ENCODE measurements around the gene ICAM5. TPM values are rescaled to one million over a fixed set of nuclear protein-coding genes. Genes with fewer than 3 reads are reported as not detected.

The ICAM5 gene
- total RNA-seq, 2 donors from 2014 or later = 0.18 to 0.37 TPM

GRCh38 chr19:10286803-10287737 lies 2.7 kb upstream of the ICAM5 start, which contains the start of gene ICAM4:
Gene ICAM4, plus strand, starts transcription at chr19:10286955. Its CDS starts 58 bp downstream, at chr19:10287013.
- Mint-ChIP-seq H3K9me3 (peaks cover 3% of the 10 kb centered on the region), H3K4me1 (peaks cover 10% of the 10 kb centered on the region), H3K27me3 (ENCODE audit: insufficient read depth) (peaks cover 71% of the 10 kb centered on the region), H3K27ac (no peak within 1 kb of the TSS), H3K4me3 (peak within 1 kb of the TSS; percentile 38), H3K36me3 (ENCODE audit: low read depth) (no peaks in the 10 kb centered on the region)
- WGBS, 2 experiments (ENCODE audit: insufficient coverage in 1 of 2, insufficient read length in 1 of 2) = 13 to 15% methylated on average over 46 to 59 of the region's 59 CpGs
- H3K4me1 ChIP-seq (ENCODE audit: control insufficient read depth, insufficient read depth, low read length) = peaks cover 3% of the 10 kb centered on the region
- DNase-seq = peak; percentile 83
- no peak for TF ChIP-seq CTCF (conservative IDR thresholded peaks at IDR 0.05)
- no peaks in the 10 kb centered on the region for H3K36me3 ChIP-seq (ENCODE audit: control insufficient read depth, insufficient read depth, low read length)
- peaks cover 69% of the 10 kb centered on the region for H3K27me3 ChIP-seq (ENCODE audit: control insufficient read depth, insufficient read depth, low read length, poor library complexity, severe bottlenecking)
- H3K9me3 ChIP-seq (ENCODE audit: control insufficient read depth, low read length) = no peaks in the 10 kb centered on the region
- H3K4me3 ChIP-seq (ENCODE audit: low read length) = no peak within 1 kb of the TSS
- no peak within 1 kb of the TSS for H3K9ac ChIP-seq (ENCODE audit: extremely low read depth, low read length, poor library complexity, severe bottlenecking)
- H3K27ac ChIP-seq (ENCODE audit: low read depth, low read length) = no peak within 1 kb of the TSS

- Histone ChIP-seq H3K36me3 (ENCODE audit: control insufficient read depth, insufficient read depth, low read length) (no peaks in the 10 kb centered on the region), H3K27me3 (ENCODE audit: control insufficient read depth, insufficient read depth, low read length, poor library complexity, severe bottlenecking) (peaks cover 86% of the 10 kb centered on the region), H3K4me3 (ENCODE audit: low read length) (peak overlapping the region; percentile 39), H3K4me1 (ENCODE audit: control insufficient read depth, insufficient read depth, low read length) (peaks cover 3% of the 10 kb centered on the region), H3K9ac (ENCODE audit: extremely low read depth, low read length, poor library complexity, severe bottlenecking) (no peak overlapping the region), H3K27ac (ENCODE audit: low read depth, low read length) (no peak overlapping the region), H3K9me3 (ENCODE audit: control insufficient read depth, low read length) (no peaks in the 10 kb centered on the region)
- peaks cover 88% of the 10 kb centered on the region for H3K27me3 Mint-ChIP-seq (ENCODE audit: insufficient read depth)
- peaks cover 5% of the 10 kb centered on the region for H3K9me3 Mint-ChIP-seq
- peak overlapping the region; percentile 42 for H3K4me3 Mint-ChIP-seq
- WGBS, 2 experiments (ENCODE audit: insufficient coverage in 1 of 2, insufficient read length in 1 of 2) = 4 to 6% methylated on average over 5 to 23 of the region's 23 CpGs
- no peak for TF ChIP-seq CTCF (conservative IDR thresholded peaks at IDR 0.05)
- no peaks in the 10 kb centered on the region for H3K36me3 Mint-ChIP-seq (ENCODE audit: low read depth)
- no peak overlapping the region for H3K27ac Mint-ChIP-seq
- peaks cover 10% of the 10 kb centered on the region for H3K4me1 Mint-ChIP-seq
- DNase-seq = peak; percentile 89
Observed at GRCh38 chr19:10288662-10289166, 1.0 kb upstream of the ICAM5 start.

GRCh38 chr19:10289167-10289835 lies 451 bp upstream of the ICAM5 start:
- Mint-ChIP-seq H3K36me3 (ENCODE audit: low read depth) (no peaks in the 10 kb centered on the region), H3K4me3 (peak overlapping the region; percentile 42), H3K9me3 (peaks cover 5% of the 10 kb centered on the region), H3K4me1 (peaks cover 10% of the 10 kb centered on the region), H3K27me3 (ENCODE audit: insufficient read depth) (peaks cover 90% of the 10 kb centered on the region), H3K27ac (no peak overlapping the region)
- peaks cover 3% of the 10 kb centered on the region for H3K4me1 ChIP-seq (ENCODE audit: control insufficient read depth, insufficient read depth, low read length)
- no peak overlapping the region for H3K9ac ChIP-seq (ENCODE audit: extremely low read depth, low read length, poor library complexity, severe bottlenecking)
- peak; percentile 89 for DNase-seq
- WGBS, 2 experiments (ENCODE audit: insufficient coverage in 1 of 2, insufficient read length in 1 of 2) = 0 to 2% methylated on average over 2 to 46 of the region's 50 CpGs
- no peaks in the 10 kb centered on the region for H3K36me3 ChIP-seq (ENCODE audit: control insufficient read depth, insufficient read depth, low read length)
- H3K4me3 ChIP-seq (ENCODE audit: low read length) = peak overlapping the region; percentile 39
- no peak overlapping the region for H3K27ac ChIP-seq (ENCODE audit: low read depth, low read length)
- H3K27me3 ChIP-seq (ENCODE audit: control insufficient read depth, insufficient read depth, low read length, poor library complexity, severe bottlenecking) = peaks cover 92% of the 10 kb centered on the region
- TF ChIP-seq CTCF (conservative IDR thresholded peaks at IDR 0.05) = peak; percentile 40
- H3K9me3 ChIP-seq (ENCODE audit: control insufficient read depth, low read length) = no peaks in the 10 kb centered on the region
